Gastroesophageal sphincter (tissue), 4 donors: ENCODE results near the gene FAM124A. TPM values are rescaled to one million over a fixed set of nuclear protein-coding genes. Genes with fewer than 3 reads are reported as not detected.

Experiments used
- ATAC-seq: fragments of 150-250 bp; one replicate; pipeline ENCODE4 v1.9.1; 2016; ENCODE audit warnings: mild to moderate bottlenecking, moderate library complexity
- H3K27ac ChIP-seq, 4 donors: fragments of 200-600 bp; sonication (generic) in 3 of 4; 1 replicate in 3 of 4; 2 replicates in 1 of 4; pipeline ENCODE4 v1.5.1; 2016 to 2019
- H3K27me3 ChIP-seq: fragments of 200-600 bp; sonication (generic); one replicate; pipeline ENCODE4 v1.5.1; 2019
- H3K36me3 ChIP-seq, 2 donors: fragments of 200-600 bp; sonication (generic); one replicate each; pipeline ENCODE4 v1.5.1; 2019; ENCODE audit warnings: control low read depth in 1 of 2
- H3K4me1 ChIP-seq, 3 donors: fragments of 200-600 bp; sonication (generic); 1 replicate in 2 of 3; 2 replicates in 1 of 3; pipeline ENCODE4 v1.5.1; 2016 to 2019; ENCODE audit warnings: control low read depth in 2 of 3
- H3K4me3 ChIP-seq, 2 donors: fragments of 200-600 bp; sonication (generic); one replicate each; pipeline ENCODE4 v1.5.1; 2019; ENCODE audit warnings: mild to moderate bottlenecking in 1 of 2, moderate library complexity in 1 of 2
- H3K9me3 ChIP-seq, 3 donors: fragments of 200-600 bp; sonication (generic); one replicate each; pipeline ENCODE4 v1.5.1; 2017 to 2019; ENCODE audit warnings: control low read depth in 2 of 3
- CTCF ChIP-seq, 4 experiments: fragments of 200-600 bp in 2 of 4; fragments of 450-650 bp in 2 of 4; sonication (generic) in 1 of 4; IDR thresholded peaks; one replicate each; pipeline ENCODE4 v1.5.1; 2017 to 2019; ENCODE audit warnings: antibody characterized with exemption in 4 of 4, mild to moderate bottlenecking in 2 of 4, moderate library complexity in 2 of 4
- EP300 ChIP-seq: sonication (generic); formaldehyde crosslinking; IDR thresholded peaks from one replicate; pipeline ENCODE4 v1.6.1; 2017; ENCODE audit warnings: antibody characterized with exemption, mild to moderate bottlenecking
- POLR2A ChIP-seq, 2 donors: fragments of 450-650 bp; IDR thresholded peaks; one replicate each; pipeline ENCODE4 v1.6.1; 2017; ENCODE audit warnings: antibody characterized with exemption in 2 of 2, mild to moderate bottlenecking in 2 of 2, moderate library complexity in 1 of 2
- POLR2AphosphoS5 ChIP-seq: sonication (generic); formaldehyde crosslinking; IDR thresholded peaks from one replicate; pipeline ENCODE4 v1.6.1; 2017; ENCODE audit warnings: antibody characterized with exemption
- WGBS, 2 donors: methylation state at CpG; one replicate each; pipeline ENCODE4 v1.1.5; 2018; ENCODE audit warnings: low coverage in 1 of 2; 5-methylcytosine and 5-hydroxymethylcytosine counted together
- total RNA-seq, 4 donors: library from RNA; depleted of rRNA; stranded (reverse); fragments of >200 nt; gene quantifications; one replicate each; pipeline ENCODE4 v1.1.0, GENCODE V29; 2016

Gene FAM124A
- total RNA-seq, 4 donors from 2014 or later: 13.7 to 23.2 (median 15.2) TPM

- WGBS, 2 donors: 60 to 81% methylated on average over 7 of the region's 7 CpGs
- no peak overlapping the region for H3K4me3 ChIP-seq
- peaks cover 0 to 29% (median 3%) of the 10 kb centered on the region in 3 donors for H3K4me1 ChIP-seq
- H3K27me3 ChIP-seq: no peaks in the 10 kb centered on the region
- H3K36me3 ChIP-seq: no peaks in the 10 kb centered on the region
- no peak for ATAC-seq
- H3K27ac ChIP-seq: no peak overlapping the region
- no peaks in the 10 kb centered on the region for H3K9me3 ChIP-seq
- TF ChIP-seq POLR2A (IDR thresholded peaks at IDR 0.05) (no peak), POLR2AphosphoS5 (no peak), CTCF (IDR thresholded peaks at IDR 0.05) (no peak), EP300 (no peak)
Measured at GRCh38 chr13:51270623-51271415, 48.6 kb downstream of the FAM124A start.

GRCh38 chr13:51271528-51272085 lies 49.4 kb downstream of the FAM124A start:
- WGBS, 2 donors: 53 to 71% methylated on average over 8 to 10 of the region's 10 CpGs

GRCh38 chr13:51275101-51275500 lies 52.9 kb downstream of the FAM124A start:
- TF ChIP-seq EP300: no peak
- TF ChIP-seq POLR2AphosphoS5: no peak
- no peak for TF ChIP-seq CTCF (IDR thresholded peaks at IDR 0.05)
- TF ChIP-seq POLR2A (IDR thresholded peaks at IDR 0.05): no peak
- Histone ChIP-seq H3K4me1 (peaks cover 0 to 52% (median 3%) of the 10 kb centered on the region in 3 donors), H3K9me3 (no peaks in the 10 kb centered on the region), H3K27me3 (no peaks in the 10 kb centered on the region), H3K27ac (no peak overlapping the region), H3K4me3 (no peak overlapping the region), H3K36me3 (peaks cover 0 to 8% of the 10 kb centered on the region in 2 donors)
- 58% methylated on average over 2 of the region's 2 CpGs; no CpG with 5 or more reads in 1 of the 2 donors for WGBS, 2 donors
- no peak for ATAC-seq

More at GRCh38 chr13:51271528-51272085, 49.4 kb downstream of the FAM124A start:
- H3K4me3 ChIP-seq: no peak overlapping the region
- ATAC-seq: no peak
- no peaks in the 10 kb centered on the region for H3K36me3 ChIP-seq
- H3K27ac ChIP-seq: peak overlapping the region in 1 of 4 donors; percentile 21
- H3K4me1 ChIP-seq: peaks cover 0 to 34% (median 3%) of the 10 kb centered on the region in 3 donors
- H3K27me3 ChIP-seq: no peaks in the 10 kb centered on the region
- TF ChIP-seq POLR2A (IDR thresholded peaks at IDR 0.05): no peak
- TF ChIP-seq CTCF (IDR thresholded peaks at IDR 0.05): no peak
- no peak for TF ChIP-seq EP300
- no peak for TF ChIP-seq POLR2AphosphoS5
- no peaks in the 10 kb centered on the region for H3K9me3 ChIP-seq

- Histone ChIP-seq H3K9me3 (no peaks in the 10 kb centered on the region), H3K27ac (no peak overlapping the region), H3K27me3 (no peaks in the 10 kb centered on the region), H3K36me3 (peaks cover 0 to 23% of the 10 kb centered on the region in 2 donors), H3K4me3 (no peak overlapping the region), H3K4me1 (peaks cover 0 to 40% (median 1%) of the 10 kb centered on the region in 3 donors)
- TF ChIP-seq POLR2AphosphoS5: no peak
- no peak for TF ChIP-seq POLR2A (IDR thresholded peaks at IDR 0.05)
- TF ChIP-seq EP300: no peak
- no peak for TF ChIP-seq CTCF (IDR thresholded peaks at IDR 0.05)
- ATAC-seq: peak; percentile 35
- WGBS, 2 donors: 50 to 56% methylated on average over 2 to 4 of the region's 4 CpGs
Measured at GRCh38 chr13:51276636-51277035, 54.4 kb downstream of the FAM124A start.
